ENCODE results near the gene TNFAIP2.

DNA sequence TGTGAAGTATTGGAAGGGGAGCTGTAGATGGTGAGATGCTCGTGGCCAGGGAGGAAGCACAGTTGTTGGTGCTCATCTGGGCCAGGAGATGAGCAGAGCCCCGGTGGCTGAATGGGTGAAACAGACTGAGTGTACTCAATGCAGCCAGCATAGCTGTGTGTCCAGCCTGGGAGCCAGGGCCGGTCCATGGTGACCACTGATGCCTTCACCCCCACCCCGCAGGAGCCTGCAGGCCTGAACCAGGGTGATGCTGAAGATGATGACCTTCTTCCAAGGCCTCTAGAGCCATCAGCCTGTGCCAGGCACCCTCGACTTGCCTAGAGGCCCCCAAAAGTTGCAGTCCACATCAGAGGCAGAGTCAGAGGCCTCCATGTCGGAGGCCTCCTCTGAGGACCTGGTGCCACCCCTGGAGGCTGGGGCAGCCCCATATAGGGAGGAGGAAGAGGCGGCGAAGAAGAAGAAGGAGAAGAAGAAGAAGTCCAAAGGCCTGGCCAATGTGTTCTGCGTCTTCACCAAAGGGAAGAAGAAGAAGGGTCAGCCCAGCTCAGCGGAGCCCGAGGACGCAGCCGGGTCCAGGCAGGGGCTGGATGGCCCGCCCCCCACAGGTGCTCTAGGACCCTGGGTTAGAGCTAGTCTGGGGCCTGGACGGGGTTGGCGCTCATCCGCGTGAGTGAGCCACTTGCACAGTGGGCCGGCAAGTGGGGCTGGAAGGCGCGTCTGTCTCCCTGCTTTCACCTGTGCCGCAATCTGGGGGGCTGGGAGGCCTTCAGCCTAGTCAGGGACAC, 3.0 kb downstream of the TNFAIP2 start:
- TF ChIP-seq, protein P1, sequence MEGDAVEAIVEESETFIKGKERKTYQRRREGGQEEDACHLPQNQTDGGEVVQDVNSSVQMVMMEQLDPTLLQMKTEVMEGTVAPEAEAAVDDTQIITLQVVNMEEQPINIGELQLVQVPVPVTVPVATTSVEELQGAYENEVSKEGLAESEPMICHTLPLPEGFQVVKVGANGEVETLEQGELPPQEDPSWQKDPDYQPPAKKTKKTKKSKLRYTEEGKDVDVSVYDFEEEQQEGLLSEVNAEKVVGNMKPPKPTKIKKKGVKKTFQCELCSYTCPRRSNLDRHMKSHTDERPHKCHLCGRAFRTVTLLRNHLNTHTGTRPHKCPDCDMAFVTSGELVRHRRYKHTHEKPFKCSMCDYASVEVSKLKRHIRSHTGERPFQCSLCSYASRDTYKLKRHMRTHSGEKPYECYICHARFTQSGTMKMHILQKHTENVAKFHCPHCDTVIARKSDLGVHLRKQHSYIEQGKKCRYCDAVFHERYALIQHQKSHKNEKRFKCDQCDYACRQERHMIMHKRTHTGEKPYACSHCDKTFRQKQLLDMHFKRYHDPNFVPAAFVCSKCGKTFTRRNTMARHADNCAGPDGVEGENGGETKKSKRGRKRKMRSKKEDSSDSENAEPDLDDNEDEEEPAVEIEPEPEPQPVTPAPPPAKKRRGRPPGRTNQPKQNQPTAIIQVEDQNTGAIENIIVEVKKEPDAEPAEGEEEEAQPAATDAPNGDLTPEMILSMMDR (IDR thresholded peaks at IDR 0.05 in 4 of 5, conservative IDR thresholded peaks at IDR 0.05 in 1 of 5): no peak
- TF ChIP-seq POLR2A (IDR thresholded peaks at IDR 0.05): no peak
